Measurements from ENCODE around the gene SLC13A3.
"Not testable (repeated sequence)": the region's sequence is repeated elsewhere in the genome, so short reads cannot be mapped to it uniquely, and the experiment has no call there.

SLC13A3 gene

DNA sequence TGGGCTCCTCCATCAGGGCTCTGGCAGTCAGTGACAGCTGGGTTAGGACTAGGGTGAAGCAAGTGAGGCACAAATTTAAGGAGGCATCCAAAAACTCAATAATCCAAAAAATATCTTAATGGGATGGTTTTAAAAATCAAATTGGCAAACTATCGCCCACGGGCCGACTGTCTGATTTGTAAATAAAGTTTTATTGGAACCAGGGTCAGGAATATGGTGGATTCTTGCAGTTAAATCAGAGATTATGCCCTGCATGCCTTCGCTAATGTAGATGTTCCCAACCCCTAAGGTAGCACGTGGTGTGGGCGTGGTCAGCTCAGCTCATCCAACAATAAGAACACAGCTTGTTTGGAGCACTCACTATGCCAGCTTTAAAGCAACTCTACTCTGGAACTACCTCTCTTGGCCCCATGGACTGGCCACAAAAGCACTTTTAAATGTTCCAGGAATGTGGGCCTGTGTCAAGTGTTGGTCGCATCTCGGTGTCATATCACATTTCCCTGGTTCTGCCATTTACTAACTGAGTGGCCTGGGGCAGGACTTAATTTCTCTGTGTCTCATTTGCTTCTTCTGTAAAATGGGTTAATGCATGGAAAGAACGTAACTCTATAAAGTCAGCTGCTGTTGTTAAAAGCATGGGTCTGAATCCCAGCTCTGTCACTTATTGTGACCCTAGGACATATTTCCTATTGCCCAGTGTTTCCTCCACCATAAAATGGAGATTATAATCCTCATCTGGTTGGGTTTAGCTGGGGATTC, 31.0 kb upstream of the SLC13A3 start:
- in situ Hi-C loops (cut with HindIII; ENCODE audit: low sequenced_read_pairs), result no loop called here
- no peak for DNase-seq (ENCODE audit: low read depth)
- TF ChIP-seq, protein P1, sequence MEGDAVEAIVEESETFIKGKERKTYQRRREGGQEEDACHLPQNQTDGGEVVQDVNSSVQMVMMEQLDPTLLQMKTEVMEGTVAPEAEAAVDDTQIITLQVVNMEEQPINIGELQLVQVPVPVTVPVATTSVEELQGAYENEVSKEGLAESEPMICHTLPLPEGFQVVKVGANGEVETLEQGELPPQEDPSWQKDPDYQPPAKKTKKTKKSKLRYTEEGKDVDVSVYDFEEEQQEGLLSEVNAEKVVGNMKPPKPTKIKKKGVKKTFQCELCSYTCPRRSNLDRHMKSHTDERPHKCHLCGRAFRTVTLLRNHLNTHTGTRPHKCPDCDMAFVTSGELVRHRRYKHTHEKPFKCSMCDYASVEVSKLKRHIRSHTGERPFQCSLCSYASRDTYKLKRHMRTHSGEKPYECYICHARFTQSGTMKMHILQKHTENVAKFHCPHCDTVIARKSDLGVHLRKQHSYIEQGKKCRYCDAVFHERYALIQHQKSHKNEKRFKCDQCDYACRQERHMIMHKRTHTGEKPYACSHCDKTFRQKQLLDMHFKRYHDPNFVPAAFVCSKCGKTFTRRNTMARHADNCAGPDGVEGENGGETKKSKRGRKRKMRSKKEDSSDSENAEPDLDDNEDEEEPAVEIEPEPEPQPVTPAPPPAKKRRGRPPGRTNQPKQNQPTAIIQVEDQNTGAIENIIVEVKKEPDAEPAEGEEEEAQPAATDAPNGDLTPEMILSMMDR (IDR thresholded peaks at IDR 0.05; ENCODE audit: low read depth, low read length, missing control alignments), result no peak
- no peak overlapping the region for H3K4me3 ChIP-seq (ENCODE audit: low read depth, low read length)

DNA sequence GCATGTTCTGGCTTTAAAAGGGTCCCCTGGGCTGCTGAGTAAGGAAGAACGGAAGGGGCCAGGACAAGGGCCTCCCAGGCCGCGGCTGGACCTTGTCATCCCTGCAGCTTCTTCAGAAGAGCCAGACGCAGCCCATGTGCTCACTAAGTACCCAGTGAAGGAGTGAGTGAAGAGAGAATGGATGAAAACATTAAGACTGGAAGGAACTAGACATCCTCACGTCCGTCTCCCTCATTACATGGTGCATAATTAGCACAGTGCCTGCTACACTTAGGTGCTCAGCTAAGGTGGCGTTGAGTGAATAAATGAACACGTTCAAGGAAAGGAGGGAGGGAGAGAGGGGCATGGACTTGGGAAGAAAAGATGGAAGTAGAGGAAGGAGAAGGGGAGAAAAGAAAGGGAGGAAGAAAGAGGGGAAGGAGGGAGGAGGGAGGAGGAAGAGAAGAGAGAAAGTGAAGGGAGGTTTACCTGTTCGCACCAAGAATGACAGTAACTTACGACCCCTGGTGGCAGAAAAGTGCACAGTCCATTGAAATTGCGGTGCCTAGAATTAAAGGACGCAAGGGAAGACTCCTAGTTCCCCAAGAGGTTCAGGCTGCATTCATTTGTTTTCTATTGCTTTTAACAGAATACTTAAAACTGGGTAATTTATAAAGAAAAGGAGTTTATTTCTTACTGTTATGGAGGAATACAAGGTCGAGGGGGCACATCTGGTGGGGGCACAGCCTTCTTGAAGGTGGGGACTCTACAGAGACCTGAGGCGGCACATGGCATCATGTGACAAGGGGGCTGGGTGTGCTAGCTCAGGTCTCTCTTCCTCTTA, 30.0 kb upstream of the SLC13A3 start:
- DNase-seq (ENCODE audit: low read depth), result no peak
- no peak overlapping the region for H3K4me3 ChIP-seq (ENCODE audit: low read depth, low read length)
- TF ChIP-seq, protein P1 (IDR thresholded peaks at IDR 0.05; ENCODE audit: low read depth, low read length, missing control alignments), result peak; percentile 75
- in situ Hi-C loops (cut with HindIII; ENCODE audit: low sequenced_read_pairs), result no loop called here

DNA sequence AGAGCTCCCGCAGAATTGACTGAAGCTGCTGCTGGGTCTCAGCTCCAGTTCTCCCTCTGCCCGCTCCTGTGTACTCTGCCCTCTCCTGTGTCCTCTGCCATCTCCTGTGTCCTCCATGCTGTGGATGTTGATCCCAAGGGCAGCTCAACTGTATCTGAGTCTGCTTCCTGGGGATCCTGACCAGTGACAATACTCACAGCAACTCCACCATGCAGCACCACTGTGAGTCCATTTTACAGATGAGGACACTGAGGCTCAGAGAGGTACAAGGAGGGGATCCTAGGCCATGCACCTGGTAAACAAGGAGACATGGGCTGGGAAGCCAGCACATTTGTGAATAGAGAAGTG, 29.4 kb upstream of the SLC13A3 start:
- in situ Hi-C loops (cut with HindIII; ENCODE audit: low sequenced_read_pairs), result no loop called here
- no peak for DNase-seq (ENCODE audit: low read depth)
- H3K4me3 ChIP-seq (ENCODE audit: low read depth, low read length), result no peak overlapping the region
- TF ChIP-seq, protein P1 (IDR thresholded peaks at IDR 0.05; ENCODE audit: low read depth, low read length, missing control alignments), result no peak

DNA sequence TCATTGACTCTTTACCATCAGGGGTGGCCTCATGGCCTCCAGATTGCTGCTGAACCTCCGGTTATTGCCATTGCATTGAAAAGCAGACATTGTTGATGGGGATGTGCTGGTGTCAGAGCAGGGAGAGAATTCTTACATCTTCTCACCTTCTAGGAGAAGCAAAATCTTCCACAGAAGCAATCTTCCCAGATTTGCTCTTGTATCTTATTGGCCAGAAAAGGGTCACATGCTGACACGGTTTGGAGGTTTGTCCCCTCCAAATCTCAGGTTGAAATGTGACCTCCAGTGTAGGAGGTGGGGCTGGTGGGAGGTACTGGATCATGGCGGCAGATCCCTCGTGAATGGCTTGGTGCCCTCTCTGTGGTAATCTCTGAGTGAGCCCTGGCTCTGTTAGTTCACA, 27.3 kb upstream of the SLC13A3 start:
- TF ChIP-seq, protein P1 (IDR thresholded peaks at IDR 0.05; ENCODE audit: low read depth, low read length, missing control alignments), result no peak
- no peak overlapping the region for H3K4me3 ChIP-seq (ENCODE audit: low read depth, low read length)
- in situ Hi-C loops (cut with HindIII; ENCODE audit: low sequenced_read_pairs), result no loop called here
- no peak for DNase-seq (ENCODE audit: low read depth)

DNA sequence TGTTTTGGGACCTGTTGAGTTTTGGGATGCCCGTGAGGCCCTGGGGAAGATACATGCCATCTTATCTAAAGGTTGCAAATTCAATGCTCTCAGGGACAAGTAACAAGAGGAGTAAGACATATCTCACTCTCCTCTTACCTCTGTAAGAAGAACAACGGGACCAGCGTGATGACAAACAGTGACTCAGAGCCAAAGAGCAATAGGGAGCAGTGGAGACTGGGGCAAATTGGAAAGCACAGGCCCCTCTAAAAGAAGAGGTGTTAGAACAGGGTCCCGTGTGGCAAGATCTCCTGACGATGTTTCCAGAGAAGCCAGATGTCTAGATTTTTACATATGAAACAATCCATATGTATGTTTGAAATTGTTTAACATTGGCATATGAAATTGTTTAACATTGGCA, 26.3 kb upstream of the SLC13A3 start:
- no peak overlapping the region for H3K4me3 ChIP-seq (ENCODE audit: low read depth, low read length)
- TF ChIP-seq, protein P1 (IDR thresholded peaks at IDR 0.05; ENCODE audit: low read depth, low read length, missing control alignments), result no peak
- in situ Hi-C loops (cut with HindIII; ENCODE audit: low sequenced_read_pairs), result no loop called here
- DNase-seq (ENCODE audit: low read depth), result no peak

DNA sequence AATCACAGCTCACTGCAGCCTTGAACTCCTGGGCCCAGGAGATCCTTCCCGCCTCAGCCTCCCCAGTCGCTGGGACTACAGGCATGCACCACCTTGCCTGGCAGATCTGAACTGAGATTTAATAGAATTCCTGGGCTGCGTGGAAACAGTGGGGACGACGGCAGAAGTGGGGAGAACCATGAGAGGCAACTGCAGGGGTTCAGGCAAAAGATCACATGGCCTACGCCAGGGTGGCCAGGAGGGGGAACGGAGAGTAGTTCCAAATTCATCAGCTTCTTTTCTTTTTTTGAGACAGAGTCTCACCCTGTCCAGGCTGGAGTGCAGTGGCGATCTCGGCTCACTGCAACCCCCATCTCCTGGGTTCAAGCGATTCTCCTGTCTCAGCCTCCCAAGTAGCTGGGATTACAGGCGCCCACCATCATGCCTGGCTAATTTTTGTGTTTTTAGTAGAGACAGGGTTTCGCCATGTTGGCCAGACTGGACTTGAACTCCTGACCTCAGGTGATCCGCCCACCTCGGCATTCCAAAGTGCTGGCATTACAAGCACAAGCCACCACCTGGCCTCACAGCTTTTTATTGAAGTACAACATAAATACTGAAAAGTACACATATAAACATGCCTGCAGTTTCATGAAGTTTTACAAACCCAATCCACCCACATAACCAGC, 25.5 kb upstream of the SLC13A3 start:
- DNase-seq (ENCODE audit: low read depth); in situ Hi-C loops (cut with HindIII; ENCODE audit: low sequenced_read_pairs); H3K4me3 ChIP-seq (ENCODE audit: low read depth, low read length): not testable (repeated sequence)

Data from astrocyte of the cerebellum (primary cell).